ENCODE data around the gene ZC3H13. TPM values are rescaled to one million over a fixed set of nuclear protein-coding genes. Genes with fewer than 3 reads are reported as not detected.

ZC3H13 gene
- polyA plus RNA-seq, 1 donor from 2014 or later: 19.5 TPM

- Histone ChIP-seq H3K9me3 (ENCODE audit: low read length) (no peaks in the 10 kb centered on the region), H3F3A (ENCODE audit: insufficient read depth, low read length, poor library complexity, severe bottlenecking) (no peaks in the 10 kb centered on the region), H2AFZ (ENCODE audit: low read depth, low read length) (no peak overlapping the region), H3K4me2 (ENCODE audit: low read length) (no peak overlapping the region), H3K27me3 (ENCODE audit: insufficient read depth, low read depth, low read length) (no peaks in the 10 kb centered on the region), H3K4me3 (ENCODE audit: low read length) (no peak overlapping the region), H3K79me2 (replicated peaks; ENCODE audit: insufficient read depth, low read length) (no peaks in the 10 kb centered on the region), H4K20me1 (ENCODE audit: insufficient read depth) (no peaks in the 10 kb centered on the region), H3K9me2 (ENCODE audit: insufficient read depth, low read length) (no peaks in the 10 kb centered on the region), H3K9ac (ENCODE audit: low read length) (no peak overlapping the region), H3K27ac (ENCODE audit: low read length) (no peak overlapping the region), H3K36me3 (ENCODE audit: insufficient read depth, low read length) (no peaks in the 10 kb centered on the region)
- TF ChIP-seq REST (IDR thresholded peaks at IDR 0.05; ENCODE audit: borderline replicate concordance): no peak
- TF ChIP-seq POLR2AphosphoS5 (IDR thresholded peaks at IDR 0.05): no peak
- TF ChIP-seq TAF1 (IDR thresholded peaks at IDR 0.05; ENCODE audit: low read depth): no peak
- TF ChIP-seq RAD21 (conservative IDR thresholded peaks at IDR 0.05): no peak
- no peak for TF ChIP-seq EP300 (conservative IDR thresholded peaks at IDR 0.05; ENCODE audit: poor library complexity, severe bottlenecking)
- TF ChIP-seq EZH2 (IDR thresholded peaks at IDR 0.05; ENCODE audit: borderline replicate concordance, insufficient read depth, low read length, poor library complexity, severe bottlenecking): no peak
- TF ChIP-seq CTCF (IDR thresholded peaks at IDR 0.05; ENCODE audit: poor library complexity, severe bottlenecking): no peak
- no peak for TF ChIP-seq MXI1 (conservative IDR thresholded peaks at IDR 0.05; ENCODE audit: poor library complexity, severe bottlenecking)
- TF ChIP-seq SMC3 (conservative IDR thresholded peaks at IDR 0.05; ENCODE audit: poor library complexity): no peak
Observed at GRCh38 chr13:45918597-45918996, 133.9 kb downstream of the ZC3H13 start.

GRCh38 chr13:45917019-45917418 is 135.5 kb downstream of the ZC3H13 start:
- H3K27me3 ChIP-seq (ENCODE audit: insufficient read depth, low read depth, low read length): no peaks in the 10 kb centered on the region
- no peak overlapping the region for H3K4me3 ChIP-seq (ENCODE audit: low read length)

More at GRCh38 chr13:45917019-45917418, 135.5 kb downstream of the ZC3H13 start:
- Histone ChIP-seq H3F3A (ENCODE audit: insufficient read depth, low read length, poor library complexity, severe bottlenecking) (no peaks in the 10 kb centered on the region), H3K9me2 (ENCODE audit: insufficient read depth, low read length) (no peaks in the 10 kb centered on the region), H3K9ac (ENCODE audit: low read length) (no peak overlapping the region), H3K9me3 (ENCODE audit: low read length) (no peaks in the 10 kb centered on the region), H3K27ac (ENCODE audit: low read length) (no peak overlapping the region), H4K20me1 (ENCODE audit: insufficient read depth) (no peaks in the 10 kb centered on the region), H2AFZ (ENCODE audit: low read depth, low read length) (no peak overlapping the region), H3K79me2 (replicated peaks; ENCODE audit: insufficient read depth, low read length) (no peaks in the 10 kb centered on the region), H3K36me3 (ENCODE audit: insufficient read depth, low read length) (no peaks in the 10 kb centered on the region), H3K4me2 (ENCODE audit: low read length) (no peak overlapping the region)
- TF ChIP-seq CTCF (IDR thresholded peaks at IDR 0.05; ENCODE audit: poor library complexity, severe bottlenecking) (no peak), REST (IDR thresholded peaks at IDR 0.05; ENCODE audit: borderline replicate concordance) (no peak), POLR2AphosphoS5 (IDR thresholded peaks at IDR 0.05) (no peak), EP300 (conservative IDR thresholded peaks at IDR 0.05; ENCODE audit: poor library complexity, severe bottlenecking) (no peak), EZH2 (IDR thresholded peaks at IDR 0.05; ENCODE audit: borderline replicate concordance, insufficient read depth, low read length, poor library complexity, severe bottlenecking) (no peak), MXI1 (conservative IDR thresholded peaks at IDR 0.05; ENCODE audit: poor library complexity, severe bottlenecking) (no peak), SMC3 (conservative IDR thresholded peaks at IDR 0.05; ENCODE audit: poor library complexity) (no peak), RAD21 (conservative IDR thresholded peaks at IDR 0.05) (no peak), TAF1 (IDR thresholded peaks at IDR 0.05; ENCODE audit: low read depth) (no peak)
